GM12891 (cell line): ENCODE results near the gene RFX2. TPM values are rescaled to one million over a fixed set of nuclear protein-coding genes. Genes with fewer than 3 reads are reported as not detected.

Experiments used
- DNase-seq: peaks from one replicate; pipeline ENCODE4 v3.0.0; 2011; ENCODE audit warnings: low spot score; ENCODE audit not compliant: insufficient read length
- FAIRE-seq: peaks from 2 replicates; lab custom pipeline; 2011; peaks lifted over from hg19 to GRCh38; lab: Jason Lieb, UNC
- PAX5 ChIP-seq: IDR thresholded peaks from 2 replicates; pipeline ENCODE4 v1.6.1; 2011; ENCODE audit warnings: low read length, moderate library complexity, mild to moderate bottlenecking; ENCODE audit not compliant: insufficient read depth, severe bottlenecking
- POLR2A ChIP-seq: IDR thresholded peaks from 2 replicates; pipeline ENCODE4 v1.6.1; 2011; ENCODE audit warnings: low read depth, low read length, control low read depth
- POLR2AphosphoS5 ChIP-seq: IDR thresholded peaks from 2 replicates; pipeline ENCODE4 v1.6.1; 2011; ENCODE audit warnings: low read depth, low read length, control low read depth
- POU2F2 ChIP-seq: IDR thresholded peaks from 2 replicates; pipeline ENCODE4 v1.6.1; 2011; ENCODE audit warnings: low read depth, mild to moderate bottlenecking, control low read depth, low read length, moderate library complexity
- SPI1 ChIP-seq: IDR thresholded peaks from 2 replicates; pipeline ENCODE4 v1.6.1; 2011; ENCODE audit warnings: low read depth, low read length, control low read depth
- TAF1 ChIP-seq: IDR thresholded peaks from 2 replicates; pipeline ENCODE4 v1.6.1; 2011; ENCODE audit warnings: low read depth, low read length, control low read depth
- polyA plus RNA-seq: library from polyadenylated mRNA; unstranded; fragments of >200 nt; gene quantifications from one replicate; pipeline ENCODE4 v1.2.1, GENCODE V29; 2012; ENCODE audit warnings: low read depth, missing spikeins, inconsistent platforms; ENCODE audit not compliant: missing spikeins

Gene RFX2
- 1.8 TPM for polyA plus RNA-seq

DNA sequence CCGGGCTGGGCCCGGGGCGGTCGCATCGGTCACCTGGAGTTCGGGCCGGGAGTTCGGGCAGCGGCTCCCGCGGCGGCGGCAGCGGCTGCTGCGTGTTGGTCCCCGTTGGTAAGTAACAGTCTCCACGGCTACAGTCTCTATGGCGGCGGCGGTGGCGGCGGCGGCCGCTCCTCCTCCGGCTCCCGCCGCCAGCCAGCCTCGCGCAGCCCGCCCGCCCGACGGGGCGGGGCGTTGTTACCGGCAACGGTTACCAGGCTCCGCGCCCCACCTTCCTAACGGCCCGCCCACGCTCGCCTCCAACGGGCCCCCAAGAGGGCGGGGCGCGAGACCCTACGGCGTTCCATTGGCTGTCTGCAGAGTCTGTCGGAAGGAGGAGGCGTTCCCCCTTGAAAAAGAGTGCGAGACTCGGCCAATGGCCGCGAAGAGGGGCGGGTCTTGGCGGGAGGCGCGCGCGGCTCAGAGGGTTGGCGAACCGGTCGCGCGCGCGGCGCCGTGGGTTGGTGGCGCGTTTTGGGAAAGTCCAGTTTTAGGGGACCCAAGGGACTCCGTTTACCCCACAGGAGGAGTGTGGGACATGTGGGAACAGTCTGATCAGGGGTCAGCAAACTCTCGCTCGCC is at the start of gene RFX2:
Gene RFX2 (minus strand): TSS at position 141 of the 618 bp plus-strand sequence. CDS start 63,004 bp downstream, outside the sequence.
- FAIRE-seq (peak; percentile 98), DNase-seq (peak; percentile 96)
- no peak for TF ChIP-seq POLR2A
- no peak for TF ChIP-seq POU2F2
- TF ChIP-seq POLR2AphosphoS5 = no peak
- TF ChIP-seq SPI1 = no peak
- no peak for TF ChIP-seq PAX5
- TF ChIP-seq TAF1 = no peak

DNA sequence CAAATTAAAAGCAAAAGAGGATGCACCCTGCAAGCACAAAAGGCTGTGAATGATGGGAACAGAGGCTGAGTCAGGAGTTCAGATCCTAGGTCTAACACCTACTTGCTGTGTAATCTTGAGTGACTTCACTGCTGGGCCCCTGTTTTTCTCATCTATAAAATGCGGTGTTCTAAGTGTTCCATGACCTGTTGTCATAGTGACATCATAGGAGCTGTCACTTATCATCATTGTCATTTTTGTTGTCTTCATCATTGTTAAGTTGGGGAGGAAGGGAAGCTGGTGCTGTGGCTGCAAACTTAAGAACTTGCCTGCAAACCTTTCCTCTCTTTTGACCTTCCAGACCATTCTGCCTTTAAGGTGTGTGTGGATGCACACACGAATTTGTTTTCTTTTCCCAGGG is 45.7 kb upstream of the RFX2 start:
- FAIRE-seq = no peak
- no peak for DNase-seq
- TF ChIP-seq SPI1 (no peak), PAX5 (no peak), POU2F2 (no peak), POLR2AphosphoS5 (no peak), POLR2A (no peak), TAF1 (no peak)

- FAIRE-seq (no peak), DNase-seq (no peak)
- TF ChIP-seq SPI1 = no peak
- TF ChIP-seq POLR2A = no peak
- TF ChIP-seq TAF1 = no peak
- no peak for TF ChIP-seq POU2F2
- no peak for TF ChIP-seq PAX5
- no peak for TF ChIP-seq POLR2AphosphoS5
Observed at GRCh38 chr19:6150289-6150688, 40.0 kb upstream of the RFX2 start.

- FAIRE-seq = no peak
- DNase-seq = no peak
- TF ChIP-seq POLR2AphosphoS5 = no peak
- TF ChIP-seq POLR2A = no peak
- no peak for TF ChIP-seq SPI1
- no peak for TF ChIP-seq TAF1
Observed at GRCh38 chr19:6141217-6141616, 30.9 kb upstream of the RFX2 start.

DNA sequence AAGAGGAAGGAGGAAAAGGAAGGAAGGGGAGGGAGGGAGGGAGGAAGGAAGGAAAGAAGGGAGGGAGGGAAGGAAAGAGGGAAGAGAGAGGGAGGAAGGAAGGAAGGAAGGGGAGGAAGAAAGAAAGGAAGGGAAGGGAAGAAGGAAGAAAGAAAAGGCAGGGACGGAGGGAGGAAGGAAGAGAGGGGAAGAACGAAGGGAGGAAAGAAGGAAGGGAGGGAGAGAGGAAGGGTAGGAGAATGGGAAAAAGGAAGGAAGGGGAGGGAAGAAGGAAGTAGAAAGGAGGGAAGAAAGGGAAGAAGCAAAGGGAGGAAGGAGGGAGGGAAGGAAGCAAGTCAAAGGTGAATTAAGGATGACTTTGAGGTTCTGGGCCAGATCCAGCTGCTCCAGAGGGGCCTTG is 28.2 kb upstream of the RFX2 start:
- TF ChIP-seq SPI1 = no peak
- TF ChIP-seq POU2F2 = no peak
- TF ChIP-seq TAF1 = no peak
- no peak for TF ChIP-seq POLR2AphosphoS5
- TF ChIP-seq PAX5 = no peak
- no peak for TF ChIP-seq POLR2A
- no peak for FAIRE-seq
- DNase-seq = no peak

GRCh38 chr19:6138066-6138465 is 27.8 kb upstream of the RFX2 start:
- no peak for FAIRE-seq
- TF ChIP-seq PAX5 (no peak), POLR2AphosphoS5 (no peak), POU2F2 (no peak), SPI1 (no peak), POLR2A (no peak), TAF1 (no peak)
- DNase-seq = no peak

- TF ChIP-seq POLR2A (no peak), TAF1 (no peak), POU2F2 (no peak), POLR2AphosphoS5 (no peak), SPI1 (no peak), PAX5 (no peak)
- FAIRE-seq = peak; percentile 47
- DNase-seq = no peak
Observed at GRCh38 chr19:6133231-6133630, 22.9 kb upstream of the RFX2 start.

DNA sequence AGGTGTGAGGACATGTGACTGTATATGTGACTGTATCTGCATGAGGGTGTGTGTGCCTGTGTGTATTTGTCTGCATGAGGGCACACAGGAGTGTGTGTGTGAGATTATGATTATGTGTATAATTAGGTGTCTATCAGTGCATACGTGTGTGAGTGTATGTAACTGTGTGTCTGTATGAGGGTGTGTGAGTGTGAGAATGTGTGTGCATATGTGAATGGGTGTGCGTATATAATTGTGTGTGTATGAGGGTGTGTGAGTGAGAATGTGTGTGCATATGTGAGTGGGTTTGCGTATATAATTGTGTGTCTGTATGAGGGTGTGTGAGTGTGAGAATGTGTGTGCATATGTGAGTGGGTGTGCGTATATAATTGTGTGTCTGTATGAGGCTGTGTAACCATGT is 22.2 kb upstream of the RFX2 start:
- DNase-seq (no peak), FAIRE-seq (peak; percentile 66)
- TF ChIP-seq SPI1 = no peak
- no peak for TF ChIP-seq PAX5
- TF ChIP-seq POU2F2 = no peak
- TF ChIP-seq POLR2A = no peak

- FAIRE-seq (no peak), DNase-seq (no peak)
- TF ChIP-seq SPI1 (no peak), POLR2A (no peak), TAF1 (no peak), POU2F2 (no peak), POLR2AphosphoS5 (no peak), PAX5 (no peak)
Observed at GRCh38 chr19:6127716-6128335, 17.5 kb upstream of the RFX2 start.

DNA sequence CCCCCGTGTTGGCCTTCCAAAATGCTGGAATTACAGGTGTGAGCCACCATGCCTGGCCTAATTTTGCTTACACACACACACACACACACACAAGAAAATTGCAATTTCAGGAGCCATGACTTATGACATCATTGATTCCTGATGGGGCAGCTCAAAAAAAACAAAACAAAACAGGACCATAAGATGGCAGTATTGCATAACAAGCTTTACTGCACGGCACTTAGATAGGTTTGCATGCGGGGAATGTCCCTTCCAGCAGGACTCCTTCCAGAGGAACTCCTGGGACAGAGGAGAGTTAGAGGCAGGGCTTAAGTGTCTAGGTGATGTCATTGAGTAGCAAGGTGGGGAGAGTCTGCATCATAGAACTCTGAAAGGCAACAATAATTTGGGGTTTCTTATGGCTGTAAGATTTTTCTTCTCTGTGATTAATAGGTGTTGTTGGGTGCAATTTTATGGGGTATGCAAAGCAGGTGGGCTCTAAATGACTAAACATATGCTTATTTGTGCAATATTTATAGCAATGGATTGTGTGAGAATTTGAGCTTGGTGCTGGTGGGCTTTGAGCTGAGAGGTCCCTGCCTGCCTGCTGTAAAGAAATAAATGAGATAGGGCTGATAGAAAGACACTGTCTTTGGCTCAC is 16.2 kb upstream of the RFX2 start:
- TF ChIP-seq POU2F2 = peak; percentile 89
- TF ChIP-seq POLR2AphosphoS5 = no peak
- 0 out of 2 replicates have a peak, but pooled peaks have one; percentile 5 for TF ChIP-seq SPI1
- FAIRE-seq (peak; percentile 84), DNase-seq (no peak)
